GM18870 (cell line): Measurements from ENCODE around the gene AHI1.
"Not testable (repeated sequence)": the region's sequence is repeated elsewhere in the genome, so short reads cannot be mapped to it uniquely, and the experiment has no call there.

Experiments used
- ATAC-seq: cut with Tn5 transposase; IDR thresholded peaks from one replicate; pipeline ENCODE4 v1.9.1; 2021; ENCODE audit warnings: moderate library complexity; ENCODE audit not compliant: unreplicated experiment

The AHI1 gene

GRCh38 chr6:135506270-135506997 is 8.9 kb upstream of the AHI1 start:
- peak; percentile 92 for ATAC-seq

- no peak for ATAC-seq
These were observed 8.1 kb upstream of the AHI1 start for GRCh38 chr6:135505648-135506047.

- no peak for ATAC-seq
These were observed 7.7 kb upstream of the AHI1 start for GRCh38 chr6:135505222-135505621.

DNA sequence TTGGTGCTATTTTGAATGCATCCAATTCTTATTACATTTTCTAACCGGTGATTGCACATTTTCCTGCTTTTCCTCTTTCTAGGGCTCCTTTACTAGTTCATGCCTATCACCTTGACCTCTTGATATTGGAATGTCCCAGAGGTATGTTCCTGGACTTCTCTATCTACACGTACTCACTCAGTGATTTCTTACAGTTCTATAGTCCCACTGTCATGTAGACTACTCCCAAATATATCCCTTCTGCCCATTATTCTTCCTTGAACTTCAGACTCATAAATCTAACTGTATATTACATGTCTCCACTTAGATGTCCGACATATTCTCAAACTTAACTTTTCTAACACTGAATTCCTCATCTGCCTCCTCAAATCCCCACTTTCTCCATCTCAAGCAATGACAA is 7.2 kb upstream of the AHI1 start:
- no peak for ATAC-seq

DNA sequence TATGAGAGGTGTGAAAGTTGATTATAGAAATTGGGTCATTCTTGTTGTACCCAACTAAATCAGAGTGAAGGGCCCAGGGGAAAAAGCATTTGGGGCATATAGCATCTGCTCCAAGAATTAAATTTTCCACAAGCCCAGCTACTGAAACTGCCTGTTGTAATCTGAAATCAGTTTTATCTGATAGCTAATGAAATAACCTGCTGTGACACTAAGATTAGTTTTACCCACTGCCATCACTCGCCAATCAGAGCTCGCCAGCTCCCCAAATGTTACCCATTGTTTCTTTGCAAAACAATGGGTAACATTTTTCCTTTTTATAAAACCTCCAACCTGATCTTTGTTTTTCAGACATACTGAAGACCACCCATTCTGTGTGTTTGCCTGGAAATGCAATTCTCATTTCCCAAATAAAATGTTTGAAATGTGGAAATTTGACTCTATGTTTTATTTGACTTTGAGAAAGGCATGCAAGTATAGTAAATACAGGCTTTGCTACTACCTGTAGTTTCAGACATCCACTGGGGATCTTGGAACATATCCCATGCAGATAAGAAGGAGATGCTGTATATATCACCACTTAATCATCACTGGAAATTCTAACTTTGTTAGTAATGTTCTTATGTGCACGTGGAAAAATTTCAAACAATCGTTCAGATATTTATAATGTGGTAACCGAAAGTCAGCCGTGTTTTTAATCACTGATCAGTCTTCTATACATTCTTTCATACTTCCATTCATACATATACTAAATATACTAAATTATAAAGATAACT is 6.3 kb upstream of the AHI1 start:
- no peak for ATAC-seq

GRCh38 chr6:135499441-135500340 is 2.2 kb upstream of the AHI1 start:
- no peak for ATAC-seq

DNA sequence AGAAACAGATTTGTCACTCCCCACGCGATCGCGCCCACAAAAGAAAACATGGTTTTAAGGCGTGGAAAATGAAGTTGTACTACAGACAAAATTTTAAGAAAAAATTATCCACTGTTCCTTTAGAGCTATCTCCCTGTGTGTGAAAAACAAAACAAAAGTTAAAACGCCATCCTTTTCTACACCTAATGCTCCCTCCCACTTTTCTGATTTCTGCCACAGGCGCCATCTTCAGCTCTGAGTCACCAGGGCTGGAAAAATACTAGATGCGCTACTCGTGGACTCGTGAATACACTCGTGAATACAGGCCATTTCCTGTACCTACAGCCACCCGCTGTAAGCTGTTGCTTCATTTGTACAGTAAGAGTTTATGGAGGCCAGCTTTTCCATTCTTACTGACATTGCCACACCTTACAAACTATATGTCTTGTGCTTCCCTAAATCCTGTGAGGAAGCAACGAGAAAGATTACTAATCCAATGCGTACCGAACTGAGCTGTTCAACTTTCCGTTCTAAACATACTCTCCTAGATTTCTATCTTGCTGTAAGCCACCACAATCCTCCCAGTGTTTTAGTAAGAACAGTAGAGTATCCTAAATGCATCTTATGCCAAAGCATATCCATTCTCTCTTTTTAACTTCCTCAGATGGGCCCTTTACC is 773 bp upstream of the AHI1 start:
- peak; percentile 37 for ATAC-seq

- no peak for ATAC-seq
These were observed 634 bp downstream of the AHI1 start for GRCh38 chr6:135496800-135497411.

DNA sequence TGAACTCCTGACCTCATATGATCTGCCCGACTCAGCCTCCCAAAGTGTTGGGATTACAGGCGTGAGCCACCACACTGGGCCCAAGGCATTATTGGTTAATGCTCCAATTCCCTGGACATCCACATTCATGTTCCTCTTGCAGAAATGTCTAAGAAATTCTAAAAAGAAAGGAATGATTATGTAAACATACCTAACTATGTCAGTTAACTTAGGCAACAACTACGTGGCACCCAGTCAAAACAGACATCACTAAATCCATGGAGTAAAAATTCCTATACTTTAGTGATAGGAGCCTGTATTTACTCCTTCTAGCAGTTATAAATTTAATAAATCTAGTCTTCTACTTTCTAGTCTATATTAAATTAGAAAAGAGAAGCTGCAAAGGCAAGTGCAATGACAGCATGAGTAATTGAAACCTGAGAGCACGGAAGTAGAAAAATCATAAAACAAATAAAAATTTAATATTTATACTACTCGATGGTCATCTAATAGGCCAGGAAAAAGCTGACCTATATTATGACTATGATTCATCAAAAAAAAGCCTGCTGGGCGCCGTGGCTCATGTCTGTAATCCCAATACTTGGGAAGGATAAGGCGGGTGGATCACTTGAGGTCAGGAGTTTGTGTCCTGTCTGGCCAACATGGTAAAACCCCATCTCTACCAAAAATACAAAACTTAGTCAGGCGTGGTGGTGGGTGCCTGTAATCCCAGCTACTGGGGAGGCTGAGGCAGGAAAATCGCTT is 4.2 kb downstream of the AHI1 start:
- ATAC-seq: no peak

DNA sequence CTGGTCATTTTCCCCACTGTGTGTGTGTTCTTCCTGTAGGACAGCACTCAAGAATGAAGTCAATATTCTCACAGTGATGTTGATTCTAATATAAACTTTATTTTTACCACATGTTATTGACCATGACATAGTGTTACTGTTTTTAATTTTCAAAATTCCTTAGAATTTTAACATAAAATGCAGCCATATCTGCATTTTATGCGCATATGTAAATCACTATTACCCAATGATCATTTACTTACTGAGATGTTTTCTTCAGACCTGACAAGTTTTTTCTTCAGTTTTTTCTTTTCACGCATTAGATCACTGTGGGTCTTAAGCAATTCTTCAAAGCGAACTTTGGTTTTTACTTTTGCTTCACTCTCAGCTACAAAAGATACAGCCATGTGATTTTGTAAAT is 7.2 kb downstream of the AHI1 start:
- ATAC-seq: no peak

DNA sequence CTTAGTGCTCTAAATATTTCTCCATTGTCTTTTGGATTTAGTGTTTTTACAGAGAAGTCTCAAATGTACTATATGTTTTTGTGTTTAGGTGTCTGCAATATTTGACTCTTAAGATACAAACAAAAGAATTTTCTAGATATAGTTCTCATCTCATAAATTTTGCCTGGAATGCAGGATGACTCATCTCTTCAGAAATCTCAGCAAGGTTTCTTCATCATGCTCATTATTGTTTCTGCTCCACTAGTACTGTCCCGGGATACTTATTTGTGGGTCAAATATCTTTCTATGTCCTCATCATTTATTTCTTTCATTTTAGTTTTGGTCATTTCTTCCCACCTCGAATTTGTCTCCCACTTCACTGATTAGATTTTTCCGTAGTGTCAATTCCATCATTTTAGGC is 9.5 kb downstream of the AHI1 start:
- ATAC-seq: no peak

DNA sequence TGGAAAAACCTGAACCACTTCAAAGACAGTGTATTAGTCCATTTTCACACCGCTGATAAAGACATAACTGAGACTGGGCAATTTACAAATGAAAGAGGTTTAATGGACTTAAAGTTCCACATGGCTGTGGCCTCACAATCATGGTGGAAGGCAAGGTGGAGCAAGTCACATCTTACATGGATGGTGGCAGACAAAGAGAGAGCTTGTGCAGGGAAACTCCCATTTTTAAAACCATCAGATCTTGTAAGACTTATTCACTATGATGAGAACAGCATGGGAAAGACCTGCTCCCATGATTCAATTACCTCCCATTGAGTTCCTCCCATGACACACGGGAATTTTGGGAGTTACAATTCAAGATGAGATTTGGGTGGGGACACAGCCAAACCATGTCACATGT is 13.6 kb downstream of the AHI1 start:
- ATAC-seq: not testable (repeated sequence)

DNA sequence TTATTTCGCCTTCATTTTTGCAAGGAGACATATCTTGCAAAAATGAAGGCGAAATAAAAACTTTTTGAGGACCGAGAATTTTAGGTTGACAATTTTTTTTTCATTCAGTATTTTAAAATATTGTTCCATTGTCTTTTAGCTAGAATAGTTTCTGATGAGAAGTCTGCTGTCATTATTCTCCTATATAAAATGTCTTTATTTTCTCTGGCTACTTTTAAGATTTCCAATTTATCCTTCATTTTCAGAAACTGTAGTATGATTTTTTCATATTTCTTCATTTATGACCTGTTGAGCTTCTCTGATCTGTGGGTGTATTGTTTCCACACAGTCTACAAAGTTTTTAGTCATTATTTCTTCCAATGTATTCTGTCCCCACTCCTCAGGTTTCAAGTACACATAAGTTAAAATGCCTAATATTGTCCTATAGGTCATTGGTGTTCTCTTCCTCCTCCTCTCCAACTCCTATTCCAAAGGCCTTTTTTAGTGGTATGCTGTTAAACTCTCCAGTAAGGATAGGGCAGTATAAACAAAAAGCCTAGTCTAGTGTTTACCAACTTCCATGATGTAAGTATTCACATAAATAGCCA is 15.7 kb downstream of the AHI1 start:
- no peak for ATAC-seq

- no peak for ATAC-seq
These were observed 17.9 kb downstream of the AHI1 start for GRCh38 chr6:135479601-135480000.

DNA sequence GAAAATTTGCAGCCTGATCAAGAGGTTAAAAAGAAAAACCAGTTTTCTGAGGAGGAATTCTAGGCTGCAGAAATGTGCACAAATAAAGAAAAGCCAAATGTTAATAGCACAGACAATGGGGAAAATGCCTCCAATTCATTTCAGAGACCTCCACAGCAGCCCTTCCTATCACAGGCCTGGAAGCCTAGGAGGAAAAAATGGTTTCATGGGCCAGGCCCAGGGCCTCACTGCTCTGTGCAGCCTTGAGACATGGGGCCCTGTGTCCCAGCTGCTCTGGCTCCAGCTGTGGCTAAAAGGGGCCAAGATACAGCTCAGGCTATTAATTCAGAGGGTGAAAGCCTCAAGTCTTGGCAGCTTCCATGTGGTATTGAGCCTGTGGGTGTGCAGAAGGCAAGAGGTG is 18.9 kb downstream of the AHI1 start:
- no peak for ATAC-seq

DNA sequence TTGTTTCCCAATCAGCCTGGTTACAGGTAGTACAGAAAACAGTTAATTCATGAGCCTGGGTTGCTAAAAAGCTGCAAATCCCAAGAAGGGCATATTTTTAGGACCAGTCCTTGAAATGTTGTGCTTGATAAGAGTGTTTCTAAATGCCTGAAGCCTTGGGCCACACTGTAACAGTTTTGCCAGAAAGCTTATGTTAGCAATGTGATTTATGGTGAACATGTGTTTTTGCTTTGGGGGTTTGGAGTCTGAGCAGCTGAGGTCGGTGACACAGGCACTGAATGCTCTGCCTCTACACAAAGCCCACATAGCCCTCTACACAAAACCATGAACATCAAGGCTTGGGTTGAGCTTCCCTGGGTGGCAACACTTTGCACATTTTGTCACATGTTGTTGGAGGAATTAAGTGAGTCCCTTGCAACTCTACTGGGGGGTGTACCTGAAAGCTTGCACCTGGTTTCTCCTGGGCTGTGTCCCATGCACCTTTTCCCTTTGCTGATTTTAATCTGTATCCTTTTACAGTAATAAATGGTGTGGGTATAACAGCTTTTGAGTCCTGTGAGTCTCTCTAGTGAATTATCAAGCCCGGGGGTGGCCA is 22.2 kb downstream of the AHI1 start:
- ATAC-seq: no peak

DNA sequence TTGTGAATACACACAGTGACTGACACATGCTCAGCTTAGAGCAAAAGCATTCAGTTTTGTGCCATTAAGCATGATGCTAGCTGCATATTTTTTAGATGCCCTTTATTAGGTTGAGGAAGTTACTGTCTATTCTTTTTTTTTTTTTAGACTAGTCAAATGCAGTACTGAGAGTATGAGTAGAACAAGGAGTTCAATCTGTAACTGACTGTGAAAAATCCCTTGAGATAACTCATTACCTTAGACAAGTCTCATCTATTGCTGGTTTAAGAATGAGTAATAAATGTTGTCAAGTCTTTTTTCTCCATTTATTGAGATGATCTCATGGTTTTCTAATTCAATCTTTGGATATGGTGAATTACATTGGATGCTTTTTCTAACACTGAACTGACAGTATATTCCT is 23.2 kb downstream of the AHI1 start:
- no peak for ATAC-seq

GRCh38 chr6:135465903-135466302 is 31.6 kb downstream of the AHI1 start:
- ATAC-seq: no peak

GRCh38 chr6:135465307-135465706 is 32.2 kb downstream of the AHI1 start:
- peak; percentile 69 for ATAC-seq
